Skin of body (tissue), 2 donors: ENCODE measurements around the gene LOXL1. TPM values are rescaled to one million over a fixed set of nuclear protein-coding genes. Genes with fewer than 3 reads are reported as not detected.

Experiments
- DNase-seq: peaks from one replicate; lab custom pipeline; 2025; lab: John Stamatoyannopoulos, UW
- total RNA-seq: library from RNA; depleted of rRNA; stranded (reverse); fragments of >200 nt; gene quantifications from one replicate; pipeline ENCODE4 v1.2.3, GENCODE V29; 2014

The LOXL1 gene
- total RNA-seq, 1 donor from 2014 or later = 27.6 TPM

- no peak for DNase-seq
Observed at GRCh38 chr15:73921254-73921925, 4.9 kb upstream of the LOXL1 start.

- peak; percentile 37 for DNase-seq
Observed at GRCh38 chr15:73922186-73923151, 3.8 kb upstream of the LOXL1 start.

- no peak for DNase-seq
Observed at GRCh38 chr15:73923156-73923487, 3.1 kb upstream of the LOXL1 start.

- DNase-seq = no peak
Observed at GRCh38 chr15:73923488-73924164, 2.6 kb upstream of the LOXL1 start.

GRCh38 chr15:73924171-73924921 is 1.9 kb upstream of the LOXL1 start:
- peak; percentile 55 for DNase-seq

GRCh38 chr15:73925848-73926218 is 429 bp upstream of the LOXL1 start:
- DNase-seq = no peak

- no peak for DNase-seq
Observed at GRCh38 chr15:73927003-73927475, 777 bp downstream of the LOXL1 start.

- DNase-seq = no peak
Observed at GRCh38 chr15:73927476-73928240, 1.4 kb downstream of the LOXL1 start.

- no peak for DNase-seq
Observed at GRCh38 chr15:73928241-73928579, 1.9 kb downstream of the LOXL1 start.

GRCh38 chr15:73928971-73929627 is 2.8 kb downstream of the LOXL1 start:
- DNase-seq = no peak

GRCh38 chr15:73930371-73930770 is 4.1 kb downstream of the LOXL1 start:
- DNase-seq = peak; percentile 31

- DNase-seq = no peak
Observed at GRCh38 chr15:73930790-73931281, 4.6 kb downstream of the LOXL1 start.

- no peak for DNase-seq
Observed at GRCh38 chr15:73931441-73931840, 5.2 kb downstream of the LOXL1 start.

- DNase-seq = no peak
Observed at GRCh38 chr15:73932381-73933191, 6.3 kb downstream of the LOXL1 start.

- no peak for DNase-seq
Observed at GRCh38 chr15:73934281-73934680, 8.0 kb downstream of the LOXL1 start.

GRCh38 chr15:73935547-73935946 is 9.3 kb downstream of the LOXL1 start:
- DNase-seq = no peak

- DNase-seq = no peak
Observed at GRCh38 chr15:73936181-73936580, 9.9 kb downstream of the LOXL1 start.

- DNase-seq = no peak
Observed at GRCh38 chr15:73936588-73937290, 10.5 kb downstream of the LOXL1 start.
